ENCODE measurements around the gene PIGP. TPM values are rescaled to one million over a fixed set of nuclear protein-coding genes. Genes with fewer than 3 reads are reported as not detected.
"Not testable (repeated sequence)": the region's sequence is repeated elsewhere in the genome, so short reads cannot be mapped to it uniquely, and the experiment has no call there.

The PIGP gene
- total and polyA plus RNA-seq, 2 donors (not counting 3 experiments of a cell fraction or from before 2014, with no cell fraction given), result 11.4 to 18.9 TPM

DNA sequence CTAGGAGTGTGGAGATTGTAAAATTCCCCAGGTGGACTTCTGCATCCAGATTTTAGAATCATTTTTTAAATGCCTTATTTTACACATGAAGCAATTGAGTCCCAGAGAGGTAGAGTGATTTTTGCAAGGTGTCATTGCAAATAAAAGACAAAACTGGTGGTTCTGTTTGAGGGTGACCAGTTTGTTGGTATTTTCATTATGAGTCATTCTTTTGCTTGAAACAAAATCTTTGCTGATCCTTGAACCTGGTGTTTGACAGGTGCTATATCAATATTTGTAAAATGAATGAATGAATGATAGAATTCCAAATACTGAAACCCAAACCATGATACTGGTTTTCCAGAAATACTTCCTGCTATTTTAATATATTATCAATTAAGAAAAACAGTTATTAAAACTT is 44.3 kb upstream of the PIGP start:
- BruUV-seq (replicated peaks), result no TSS peak
- intact Hi-C loops (cut with micrococcal nuclease) (no loop called here), dilution Hi-C loops (cut with MboI; ENCODE audit: extremely low pct_ligation_motif_present, low sequenced_read_pairs) (no loop called here)
- ChIA-PET CTCF (no interaction called here), POLR2A (no interaction called here)
- Histone ChIP-seq H3K27ac (ENCODE audit: insufficient read depth, low read depth, low read length) (no peak overlapping the region), H3K79me2 (ENCODE audit: control insufficient read depth, insufficient read depth, low read length) (no peaks in the 10 kb centered on the region), H4K20me1 (replicated peaks; ENCODE audit: control insufficient read depth, extremely low read depth, insufficient read depth, low read length) (no peaks in the 10 kb centered on the region), H3K9me1 (replicated peaks; ENCODE audit: control insufficient read depth, extremely low read depth, insufficient read depth, low read length) (no peaks in the 10 kb centered on the region), H3K4me3 (replicated peaks in 1 of 3; ENCODE audit: insufficient read depth in 1 of 3, low read depth in 1 of 3, low read length in 3 of 3) (no peak overlapping the region), H3K9ac (replicated peaks; ENCODE audit: extremely low read depth, insufficient read depth, low read length) (no peak overlapping the region), H3K27me3 (ENCODE audit: control insufficient read depth in 2 of 2, insufficient read depth in 2 of 2, low read length in 2 of 2) (no peaks in the 10 kb centered on the region), H3K36me3 (ENCODE audit: control insufficient read depth in 2 of 2, extremely low read depth in 1 of 2, insufficient read depth in 2 of 2, low read length in 2 of 2) (no peaks in the 10 kb centered on the region), H2AFZ (ENCODE audit: low read depth, low read length) (no peak overlapping the region), H3K4me1 (ENCODE audit: control insufficient read depth, extremely low read depth, insufficient read depth, low read length) (no peaks in the 10 kb centered on the region), H3K9me3 (replicated peaks; ENCODE audit: control insufficient read depth, insufficient read depth, low read length) (no peaks in the 10 kb centered on the region), H3K4me2 (ENCODE audit: insufficient read depth, low read length) (no peak overlapping the region)
- FAIRE-seq (no peak), DNase-seq (ENCODE audit: low read depth, low spot score) (no peak)
- TF ChIP-seq POLR2A (IDR thresholded peaks at IDR 0.05; ENCODE audit: low read depth, low read length) (no peak), POLR2AphosphoS5 (IDR thresholded peaks at IDR 0.05; ENCODE audit: insufficient read depth, low read depth, low read length) (no peak), FOS (IDR thresholded peaks at IDR 0.05; ENCODE audit: borderline replicate concordance, insufficient read depth, low read length) (no peak), MYC (IDR thresholded peaks at IDR 0.05; ENCODE audit: low read depth, low read length) (no peak), JUN (IDR thresholded peaks at IDR 0.05; ENCODE audit: borderline replicate concordance, insufficient read depth, insufficient read length, low read depth) (no peak), EZH2 (IDR thresholded peaks at IDR 0.05; ENCODE audit: borderline replicate concordance, low read depth, low read length, severe bottlenecking) (no peak), GATA2 (IDR thresholded peaks at IDR 0.05; ENCODE audit: insufficient read depth, insufficient read length, low read depth, low read length) (no peak)
- TF ChIP-seq, protein P1, sequence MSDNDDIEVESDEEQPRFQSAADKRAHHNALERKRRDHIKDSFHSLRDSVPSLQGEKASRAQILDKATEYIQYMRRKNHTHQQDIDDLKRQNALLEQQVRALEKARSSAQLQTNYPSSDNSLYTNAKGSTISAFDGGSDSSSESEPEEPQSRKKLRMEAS (IDR thresholded peaks at IDR 0.05; ENCODE audit: insufficient read depth, insufficient read length), result no peak
- TF ChIP-seq, protein P2, sequence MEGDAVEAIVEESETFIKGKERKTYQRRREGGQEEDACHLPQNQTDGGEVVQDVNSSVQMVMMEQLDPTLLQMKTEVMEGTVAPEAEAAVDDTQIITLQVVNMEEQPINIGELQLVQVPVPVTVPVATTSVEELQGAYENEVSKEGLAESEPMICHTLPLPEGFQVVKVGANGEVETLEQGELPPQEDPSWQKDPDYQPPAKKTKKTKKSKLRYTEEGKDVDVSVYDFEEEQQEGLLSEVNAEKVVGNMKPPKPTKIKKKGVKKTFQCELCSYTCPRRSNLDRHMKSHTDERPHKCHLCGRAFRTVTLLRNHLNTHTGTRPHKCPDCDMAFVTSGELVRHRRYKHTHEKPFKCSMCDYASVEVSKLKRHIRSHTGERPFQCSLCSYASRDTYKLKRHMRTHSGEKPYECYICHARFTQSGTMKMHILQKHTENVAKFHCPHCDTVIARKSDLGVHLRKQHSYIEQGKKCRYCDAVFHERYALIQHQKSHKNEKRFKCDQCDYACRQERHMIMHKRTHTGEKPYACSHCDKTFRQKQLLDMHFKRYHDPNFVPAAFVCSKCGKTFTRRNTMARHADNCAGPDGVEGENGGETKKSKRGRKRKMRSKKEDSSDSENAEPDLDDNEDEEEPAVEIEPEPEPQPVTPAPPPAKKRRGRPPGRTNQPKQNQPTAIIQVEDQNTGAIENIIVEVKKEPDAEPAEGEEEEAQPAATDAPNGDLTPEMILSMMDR (IDR thresholded peaks at IDR 0.05; ENCODE audit: extremely low read depth in 1 of 2, insufficient read depth in 1 of 2, low read depth in 1 of 2, low read length in 2 of 2), result no peak

- H3K79me2 ChIP-seq (ENCODE audit: control insufficient read depth, insufficient read depth, low read length); DNase-seq (ENCODE audit: low read depth, low spot score); H3K9ac ChIP-seq (replicated peaks; ENCODE audit: extremely low read depth, insufficient read depth, low read length); H2AFZ ChIP-seq (ENCODE audit: low read depth, low read length); BruUV-seq (replicated peaks); H3K9me3 ChIP-seq (replicated peaks; ENCODE audit: control insufficient read depth, insufficient read depth, low read length); FAIRE-seq; H3K4me1 ChIP-seq (ENCODE audit: control insufficient read depth, extremely low read depth, insufficient read depth, low read length); H3K4me2 ChIP-seq (ENCODE audit: insufficient read depth, low read length); POLR2A ChIA-PET; H3K36me3 ChIP-seq (ENCODE audit: control insufficient read depth in 2 of 2, extremely low read depth in 1 of 2, insufficient read depth in 2 of 2, low read length in 2 of 2); H3K9me1 ChIP-seq (replicated peaks; ENCODE audit: control insufficient read depth, extremely low read depth, insufficient read depth, low read length); intact Hi-C loops (cut with micrococcal nuclease); H3K27ac ChIP-seq (ENCODE audit: insufficient read depth, low read depth, low read length); H3K4me3 ChIP-seq (replicated peaks in 1 of 3; ENCODE audit: insufficient read depth in 1 of 3, low read depth in 1 of 3, low read length in 3 of 3); H4K20me1 ChIP-seq (replicated peaks; ENCODE audit: control insufficient read depth, extremely low read depth, insufficient read depth, low read length); dilution Hi-C loops (cut with MboI; ENCODE audit: extremely low pct_ligation_motif_present, low sequenced_read_pairs); H3K27me3 ChIP-seq (ENCODE audit: control insufficient read depth in 2 of 2, insufficient read depth in 2 of 2, low read length in 2 of 2): not testable (repeated sequence)
- CTCF ChIA-PET, result interaction anchor here (0.9 to 1.1 kb wide), 2 partner anchors 18 to 29 kb away, joined by 3 to 4 read pairs; no protein-coding TSS in a partner anchor
These were observed 43.6 kb upstream of the PIGP start for GRCh38 chr21:37116459-37116858.

- H4K20me1 ChIP-seq (replicated peaks; ENCODE audit: control insufficient read depth, extremely low read depth, insufficient read depth, low read length); H3K27ac ChIP-seq (ENCODE audit: insufficient read depth, low read depth, low read length); H3K4me2 ChIP-seq (ENCODE audit: insufficient read depth, low read length); intact Hi-C loops (cut with micrococcal nuclease); H3K4me1 ChIP-seq (ENCODE audit: control insufficient read depth, extremely low read depth, insufficient read depth, low read length); DNase-seq (ENCODE audit: low read depth, low spot score); BruUV-seq (replicated peaks); H3K4me3 ChIP-seq (replicated peaks in 1 of 3; ENCODE audit: insufficient read depth in 1 of 3, low read depth in 1 of 3, low read length in 3 of 3); H3K9ac ChIP-seq (replicated peaks; ENCODE audit: extremely low read depth, insufficient read depth, low read length); FAIRE-seq; H2AFZ ChIP-seq (ENCODE audit: low read depth, low read length); H3K27me3 ChIP-seq (ENCODE audit: control insufficient read depth in 2 of 2, insufficient read depth in 2 of 2, low read length in 2 of 2); H3K36me3 ChIP-seq (ENCODE audit: control insufficient read depth in 2 of 2, extremely low read depth in 1 of 2, insufficient read depth in 2 of 2, low read length in 2 of 2); H3K79me2 ChIP-seq (ENCODE audit: control insufficient read depth, insufficient read depth, low read length); H3K9me1 ChIP-seq (replicated peaks; ENCODE audit: control insufficient read depth, extremely low read depth, insufficient read depth, low read length); H3K9me3 ChIP-seq (replicated peaks; ENCODE audit: control insufficient read depth, insufficient read depth, low read length); dilution Hi-C loops (cut with MboI; ENCODE audit: extremely low pct_ligation_motif_present, low sequenced_read_pairs); CTCF ChIA-PET; POLR2A ChIA-PET: not testable (repeated sequence)
These were observed 41.4 kb upstream of the PIGP start for GRCh38 chr21:37114301-37114700.

All from endothelial cell of umbilical vein (primary cell).